ENCODE data around the gene GTF2I.
"Not testable (repeated sequence)": the region's sequence is repeated elsewhere in the genome, so short reads cannot be mapped to it uniquely, and the experiment has no call there.

The GTF2I gene

GRCh38 chr7:74682829-74683228 is 25.3 kb downstream of the GTF2I start:
- DNase-seq (ENCODE audit: extremely low read depth, low read depth), result no peak
- no peak for TF ChIP-seq CTCF (IDR thresholded peaks at IDR 0.05; ENCODE audit: low read depth, low read length)

- no peak for DNase-seq (ENCODE audit: extremely low read depth, low read depth)
- TF ChIP-seq CTCF (IDR thresholded peaks at IDR 0.05; ENCODE audit: low read depth, low read length), result no peak
These were observed 26.3 kb downstream of the GTF2I start for GRCh38 chr7:74683799-74684198.

- DNase-seq (ENCODE audit: extremely low read depth, low read depth), result no peak
These were observed 27.0 kb downstream of the GTF2I start for GRCh38 chr7:74684473-74684872.

GRCh38 chr7:74684921-74685320 is 27.4 kb downstream of the GTF2I start:
- no peak for TF ChIP-seq CTCF (IDR thresholded peaks at IDR 0.05; ENCODE audit: low read depth, low read length)
- no peak for DNase-seq (ENCODE audit: extremely low read depth, low read depth)

More at GRCh38 chr7:74684473-74684872, 27.0 kb downstream of the GTF2I start:
- no peak for TF ChIP-seq CTCF (IDR thresholded peaks at IDR 0.05; ENCODE audit: low read depth, low read length)

- TF ChIP-seq CTCF (IDR thresholded peaks at IDR 0.05; ENCODE audit: low read depth, low read length), result no peak
- DNase-seq (ENCODE audit: extremely low read depth, low read depth), result no peak
These were observed 33.0 kb downstream of the GTF2I start for GRCh38 chr7:74690474-74690873.

GRCh38 chr7:74704419-74704818 is 46.9 kb downstream of the GTF2I start:
- not testable (repeated sequence) for DNase-seq (ENCODE audit: extremely low read depth, low read depth)

- no peak for TF ChIP-seq CTCF (IDR thresholded peaks at IDR 0.05; ENCODE audit: low read depth, low read length)
- no peak for DNase-seq (ENCODE audit: extremely low read depth, low read depth)
These were observed 49.7 kb downstream of the GTF2I start for GRCh38 chr7:74707238-74707637.

- TF ChIP-seq CTCF (IDR thresholded peaks at IDR 0.05; ENCODE audit: low read depth, low read length), result no peak
These were observed 51.2 kb downstream of the GTF2I start for GRCh38 chr7:74708569-74709275.

More at GRCh38 chr7:74708569-74709275, 51.2 kb downstream of the GTF2I start:
- DNase-seq (ENCODE audit: extremely low read depth, low read depth), result no peak
